ENCODE results near the gene FKBP2.

FKBP2 gene

GRCh38 chr11:64268893-64269539, 28.1 kb downstream of the FKBP2 start (continued):
- TF ChIP-seq PRDM2 (tag by site-specific recombination; IDR thresholded peaks at IDR 0.05; ENCODE audit: borderline replicate concordance) (no peak), ZBTB17 (tag by site-specific recombination; IDR thresholded peaks at IDR 0.05) (0 out of 2 replicates have a peak, but pooled peaks have one; percentile 45), ZNF155 (tag by site-specific recombination; IDR thresholded peaks at IDR 0.05) (no peak), ZNF529 (tag by site-specific recombination; IDR thresholded peaks at IDR 0.05; ENCODE audit: insufficient replicate concordance) (no peak), ZNF311 (tag by site-specific recombination; IDR thresholded peaks at IDR 0.05; ENCODE audit: borderline replicate concordance) (no peak), SP3 (tag by site-specific recombination; IDR thresholded peaks at IDR 0.05) (peak; percentile 53; the same call in 1 of the 2 replicates), OSR2 (tag by site-specific recombination; IDR thresholded peaks at IDR 0.05) (no peak), ZBTB48 (tag by site-specific recombination; IDR thresholded peaks at IDR 0.05) (0 out of 2 replicates have a peak, but pooled peaks have one; percentile 8), ZNF426 (tag by site-specific recombination; IDR thresholded peaks at IDR 0.05) (no peak), PRDM10 (tag by site-specific recombination; IDR thresholded peaks at IDR 0.05) (no peak), ZNF23 (tag by site-specific recombination; IDR thresholded peaks at IDR 0.05; ENCODE audit: borderline replicate concordance) (no peak), KLF10 (tag by site-specific recombination; IDR thresholded peaks at IDR 0.05) (no peak), YY2 (tag by site-specific recombination; IDR thresholded peaks at IDR 0.05) (no peak), ZNF366 (tag by site-specific recombination; conservative IDR thresholded peaks at IDR 0.05) (0 out of 2 replicates have a peak, but pooled peaks have one; percentile 14), TRIM28 (IDR thresholded peaks at IDR 0.05; ENCODE audit: borderline replicate concordance, low read length) (no peak), ZBTB20 (tag by site-specific recombination; IDR thresholded peaks at IDR 0.05) (peak; percentile 94), ZNF664 (tag by site-specific recombination; IDR thresholded peaks at IDR 0.05) (no peak), ZNF398 (tag by site-specific recombination; IDR thresholded peaks at IDR 0.05) (no peak), HOXC10 (CRISPR knock-in tag; IDR thresholded peaks at IDR 0.05) (no peak), REPIN1 (tag by site-specific recombination; IDR thresholded peaks at IDR 0.05; ENCODE audit: low read depth) (no peak), PATZ1 (tag by site-specific recombination; IDR thresholded peaks at IDR 0.05) (0 out of 2 replicates have a peak, but pooled peaks have one; percentile 12), ZFP69B (tag by site-specific recombination; IDR thresholded peaks at IDR 0.05) (no peak), ZNF580 (tag by site-specific recombination; IDR thresholded peaks at IDR 0.05) (peak; percentile 98), ZNF16 (tag by site-specific recombination; IDR thresholded peaks at IDR 0.05; ENCODE audit: low read depth) (0 out of 2 replicates have a peak, but pooled peaks have one; percentile 13), ZNF2 (tag by site-specific recombination; IDR thresholded peaks at IDR 0.05) (no peak)
